ELF-1 (cell line): Measurements from ENCODE around the gene ZRANB3.
"Not testable (repeated sequence)": the region's sequence is repeated elsewhere in the genome, so short reads cannot be mapped to it uniquely, and the experiment has no call there.

Experiments used
- DNase-seq: peaks from one replicate; pipeline ENCODE4 v3.0.0-alpha.2; 2016; ENCODE audit warnings: low read depth, low spot score

Gene ZRANB3

DNA sequence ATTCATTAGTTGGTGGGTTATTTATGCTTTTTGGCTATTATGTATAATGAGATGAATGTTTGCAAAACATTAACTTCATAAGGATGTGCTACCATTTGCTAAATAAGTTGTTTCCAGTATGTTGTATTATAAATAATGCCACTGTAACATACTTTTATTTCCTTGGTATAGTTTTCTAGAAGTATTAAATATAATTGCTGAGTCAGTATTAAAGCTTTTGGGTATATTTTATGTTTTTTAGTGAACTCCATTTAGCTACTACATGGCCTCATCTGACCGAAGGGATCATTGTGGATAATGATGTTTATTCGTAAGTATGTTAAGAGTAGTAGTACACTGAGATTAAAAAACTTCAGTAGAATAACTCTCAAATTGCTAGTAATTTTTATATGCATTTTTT, 405.1 kb downstream of the ZRANB3 start:
- DNase-seq = no peak

DNA sequence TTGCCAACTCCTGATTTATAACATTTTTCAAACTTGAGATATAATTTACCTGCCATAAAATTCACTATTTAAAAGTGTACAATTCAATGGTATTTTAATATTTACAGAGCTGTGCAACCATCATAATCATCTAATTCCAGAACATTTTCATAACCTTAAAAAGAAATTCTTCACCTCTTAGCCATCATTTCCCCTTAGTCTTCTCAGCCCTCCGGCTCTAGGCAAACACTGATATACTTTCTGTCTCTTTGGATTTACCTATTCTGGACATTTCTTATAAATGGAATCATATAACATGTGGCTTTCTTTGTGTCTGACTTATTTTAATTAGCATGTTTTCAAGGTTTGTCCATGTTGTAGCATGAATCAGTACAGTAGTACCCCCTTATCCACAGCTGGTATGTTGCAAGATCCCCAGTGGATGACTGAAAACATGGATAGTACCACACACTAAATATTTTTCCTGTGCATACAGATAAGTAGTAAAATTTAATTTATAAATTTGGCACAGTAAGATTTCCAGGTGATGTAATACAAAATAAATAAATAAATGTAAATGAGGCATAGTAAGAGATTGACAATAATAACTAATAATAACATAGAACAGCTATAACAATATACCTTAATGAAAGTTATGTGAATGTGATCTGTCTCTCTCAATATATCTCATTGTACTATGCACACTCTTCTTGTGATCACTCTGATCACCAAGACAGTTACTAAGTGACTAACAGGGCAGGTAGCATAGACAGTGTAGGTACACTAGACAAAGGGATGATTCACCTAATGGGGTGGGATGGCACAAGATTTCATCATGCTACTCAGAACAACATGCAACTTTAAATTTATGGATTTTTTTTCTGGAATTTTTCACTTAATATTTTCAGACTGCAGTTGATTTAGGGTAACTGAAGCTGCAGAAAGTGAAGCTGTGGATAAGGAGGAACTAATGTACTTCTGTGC, 405.8 kb downstream of the ZRANB3 start:
- no peak for DNase-seq

DNA sequence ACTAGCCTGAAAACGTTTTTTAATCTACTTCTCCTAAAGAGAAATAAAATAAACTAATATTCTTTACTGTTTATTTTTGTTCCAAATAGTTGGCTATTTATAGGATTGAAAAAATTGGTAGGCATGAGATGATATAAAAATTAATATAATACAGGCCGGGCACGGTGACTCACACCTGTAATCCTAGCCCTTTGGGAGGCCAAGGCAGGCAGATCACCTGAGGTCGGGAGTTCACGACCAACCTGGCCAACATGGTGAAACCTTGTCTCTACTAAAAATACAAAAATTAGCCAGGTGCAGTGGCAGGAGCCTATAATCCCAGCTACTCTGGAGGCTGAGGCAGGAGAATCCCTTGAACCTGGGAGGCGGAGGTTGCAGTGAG, 409.4 kb downstream of the ZRANB3 start:
- not testable (repeated sequence) for DNase-seq

DNA sequence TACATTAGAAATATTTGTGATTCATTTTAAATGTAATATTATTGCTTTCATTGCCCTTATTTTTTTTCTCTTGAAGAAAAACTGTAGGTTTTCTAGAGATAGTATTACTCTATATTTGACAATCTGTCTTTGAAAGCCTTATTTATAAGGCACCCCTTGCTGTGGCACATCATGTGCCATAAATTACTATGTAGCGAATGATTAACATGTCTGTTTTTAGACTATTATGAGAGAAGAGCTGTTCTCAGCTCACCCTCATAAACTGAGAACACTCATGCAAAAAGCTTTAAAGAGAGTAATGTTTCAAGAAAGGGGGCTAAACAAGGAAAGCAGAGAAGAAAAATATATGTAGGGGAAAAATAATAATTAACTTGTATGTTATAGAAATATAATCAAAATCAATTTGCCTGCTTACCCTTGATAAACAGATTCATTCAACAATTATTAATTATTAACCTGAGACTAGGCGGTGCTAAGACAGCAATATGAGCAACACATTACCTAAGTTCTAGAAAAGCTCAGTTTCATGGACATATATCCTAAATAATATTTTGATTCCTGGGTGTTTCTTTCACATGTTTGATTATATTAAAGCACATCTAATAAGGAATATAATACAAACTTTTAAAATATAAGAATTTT, 409.9 kb downstream of the ZRANB3 start:
- DNase-seq = no peak

DNA sequence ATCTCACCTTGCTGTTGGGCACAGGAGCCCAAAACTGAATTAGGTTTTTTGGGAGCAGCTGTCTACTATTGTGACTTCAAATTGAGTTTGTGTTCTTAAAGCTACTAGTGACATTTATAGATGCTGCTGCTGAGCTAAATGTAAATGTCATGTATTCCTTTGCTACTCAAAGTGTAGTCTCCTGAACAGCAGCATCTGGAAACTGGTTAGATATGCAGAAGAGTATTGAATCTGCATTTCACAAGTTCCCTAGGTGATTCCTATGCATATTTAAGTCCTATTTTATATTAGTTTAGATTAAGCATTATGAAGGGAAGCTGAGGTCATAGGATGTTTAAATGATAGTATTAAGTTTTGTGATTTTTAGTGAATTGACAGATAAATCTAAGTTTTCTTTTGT, 411.4 kb downstream of the ZRANB3 start:
- no peak for DNase-seq

DNA sequence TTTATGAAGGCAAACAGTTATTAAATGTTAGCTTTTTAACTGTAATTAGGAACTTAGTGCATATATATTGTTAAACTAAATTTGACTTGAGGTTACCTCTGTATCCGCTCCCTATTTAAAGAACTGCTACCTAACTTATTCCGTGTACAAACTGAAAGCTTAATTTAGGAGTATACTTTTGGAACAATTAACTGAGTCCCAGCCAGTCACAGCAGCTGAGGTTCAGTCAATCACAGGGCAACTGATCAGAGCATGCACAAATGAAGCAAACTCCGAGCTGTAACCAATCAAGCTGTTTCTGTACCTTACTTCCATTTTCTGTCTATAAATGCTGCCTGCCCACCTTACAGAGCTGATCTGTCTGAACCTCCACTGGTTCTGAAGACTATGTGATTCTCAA, 417.7 kb downstream of the ZRANB3 start:
- DNase-seq = no peak

DNA sequence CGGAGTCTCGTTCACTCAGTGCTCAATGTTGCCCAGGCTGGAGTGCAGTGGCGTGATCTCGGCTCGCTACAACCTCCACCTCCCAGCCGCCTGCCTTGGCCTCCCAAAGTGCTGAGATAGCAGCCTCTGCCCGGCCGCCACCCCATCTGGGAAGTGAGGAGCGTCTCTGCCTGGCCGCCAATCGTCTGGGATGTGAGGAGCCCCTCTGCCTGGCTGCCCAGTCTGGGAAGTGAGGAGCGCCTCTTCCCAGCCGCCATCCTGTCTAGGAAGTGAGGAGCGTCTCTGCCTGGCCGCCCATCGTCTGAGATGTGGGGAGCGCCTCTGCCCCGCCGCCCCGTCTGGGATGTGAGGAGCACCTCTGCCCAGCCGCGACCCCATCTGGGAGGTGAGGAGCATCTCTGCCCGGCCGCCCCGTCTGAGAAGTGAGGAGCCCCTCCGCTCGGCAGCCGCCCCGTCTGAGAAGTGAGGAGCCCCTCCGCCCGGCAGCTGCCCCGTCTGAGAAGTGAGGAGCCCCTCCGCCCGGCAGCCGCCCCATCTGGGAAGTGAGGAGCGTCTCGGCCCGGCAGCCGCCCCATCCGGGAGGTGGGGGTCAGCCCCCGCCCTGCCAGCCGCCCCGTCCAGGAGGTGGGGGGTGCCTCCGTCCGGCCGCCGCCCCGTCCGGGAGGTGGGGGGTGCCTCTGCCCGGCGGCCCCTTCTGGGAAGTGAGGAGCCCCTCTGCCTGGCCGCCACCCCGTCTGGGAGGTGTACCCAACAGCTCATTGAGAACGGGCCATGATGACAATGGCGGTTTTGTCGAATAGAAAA, 425.3 kb downstream of the ZRANB3 start:
- not testable (repeated sequence) for DNase-seq

DNA sequence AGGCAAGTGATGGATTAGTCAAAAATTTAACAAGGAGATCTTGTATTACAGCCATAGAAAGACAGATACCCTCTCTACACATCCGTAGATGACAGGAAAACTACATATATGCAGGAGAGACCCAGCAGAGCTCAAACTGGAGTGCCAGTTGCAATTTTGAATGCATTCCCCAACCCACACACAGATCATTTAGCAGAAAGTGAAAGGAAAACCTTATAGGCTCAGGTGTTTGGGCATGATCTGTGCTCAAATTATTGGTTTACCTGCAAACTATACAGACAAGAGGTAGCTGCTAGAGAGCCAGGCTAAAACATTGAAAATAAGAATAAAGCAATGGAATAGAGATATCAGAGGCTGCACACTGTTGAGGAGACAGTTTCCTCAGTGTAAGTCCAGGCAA, 427.2 kb downstream of the ZRANB3 start:
- DNase-seq = no peak

DNA sequence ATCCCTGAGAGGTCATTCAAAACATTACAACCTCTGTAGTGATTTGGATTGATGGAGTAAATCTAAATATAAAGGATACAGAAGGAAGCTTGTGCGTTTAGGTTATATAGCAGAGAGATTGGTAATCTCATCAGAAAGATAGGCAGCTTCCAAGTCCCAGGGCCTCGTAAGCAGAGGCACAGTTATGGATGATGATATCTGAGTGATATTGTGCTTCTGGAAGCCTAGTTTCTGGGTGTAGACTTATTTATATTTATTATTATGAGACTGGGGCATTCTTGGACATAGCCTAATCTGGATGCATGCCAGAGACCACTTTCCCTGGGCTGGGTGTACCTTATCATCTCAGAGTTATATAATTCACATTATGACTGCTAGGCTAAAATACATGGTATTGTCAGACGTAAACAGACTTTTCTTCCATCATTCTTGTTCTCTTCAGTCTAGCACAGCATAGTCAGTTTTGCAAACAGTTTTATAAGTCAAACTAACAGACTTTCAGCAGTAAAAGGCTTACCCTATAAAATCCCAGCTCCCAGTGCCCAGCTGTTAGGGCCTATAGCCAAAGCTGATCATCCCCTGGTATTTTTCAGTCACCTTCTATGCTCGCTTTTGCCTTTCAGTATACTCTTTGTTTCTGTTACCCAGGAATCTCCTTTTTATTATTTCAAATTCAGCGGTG, 431.1 kb downstream of the ZRANB3 start:
- DNase-seq = no peak

DNA sequence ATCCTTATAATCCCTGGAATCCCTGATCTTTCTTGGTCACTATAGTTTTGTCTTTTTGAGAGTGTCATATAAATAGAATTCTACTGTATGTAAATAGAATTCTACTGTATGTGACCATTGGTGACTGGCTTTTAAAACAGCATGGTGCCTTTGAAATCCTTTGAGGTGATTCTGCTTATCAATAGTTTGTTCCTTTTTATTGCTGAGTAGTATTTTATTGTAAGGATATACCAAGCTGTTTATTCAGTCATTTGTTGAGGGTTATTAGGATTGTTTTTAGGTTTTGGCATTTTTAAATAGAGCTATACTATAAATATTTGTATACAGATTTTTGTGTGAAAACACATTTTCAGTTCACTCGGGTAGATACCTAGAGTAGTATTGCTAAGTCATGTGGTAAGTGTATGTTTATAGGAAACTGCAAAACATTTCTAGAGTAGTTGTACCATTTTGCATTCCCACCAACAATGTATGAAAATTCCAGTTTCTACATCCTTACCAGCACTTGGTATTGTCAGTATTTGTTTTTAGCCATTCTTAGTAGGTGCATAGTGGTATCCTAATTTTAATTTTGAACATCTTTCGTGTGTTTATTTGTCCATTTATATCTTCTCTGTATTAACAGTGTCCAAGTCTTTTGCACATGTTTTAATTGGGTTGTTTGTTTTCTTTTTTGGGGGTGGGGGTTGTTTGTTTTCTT, 433.3 kb downstream of the ZRANB3 start:
- no peak for DNase-seq

DNA sequence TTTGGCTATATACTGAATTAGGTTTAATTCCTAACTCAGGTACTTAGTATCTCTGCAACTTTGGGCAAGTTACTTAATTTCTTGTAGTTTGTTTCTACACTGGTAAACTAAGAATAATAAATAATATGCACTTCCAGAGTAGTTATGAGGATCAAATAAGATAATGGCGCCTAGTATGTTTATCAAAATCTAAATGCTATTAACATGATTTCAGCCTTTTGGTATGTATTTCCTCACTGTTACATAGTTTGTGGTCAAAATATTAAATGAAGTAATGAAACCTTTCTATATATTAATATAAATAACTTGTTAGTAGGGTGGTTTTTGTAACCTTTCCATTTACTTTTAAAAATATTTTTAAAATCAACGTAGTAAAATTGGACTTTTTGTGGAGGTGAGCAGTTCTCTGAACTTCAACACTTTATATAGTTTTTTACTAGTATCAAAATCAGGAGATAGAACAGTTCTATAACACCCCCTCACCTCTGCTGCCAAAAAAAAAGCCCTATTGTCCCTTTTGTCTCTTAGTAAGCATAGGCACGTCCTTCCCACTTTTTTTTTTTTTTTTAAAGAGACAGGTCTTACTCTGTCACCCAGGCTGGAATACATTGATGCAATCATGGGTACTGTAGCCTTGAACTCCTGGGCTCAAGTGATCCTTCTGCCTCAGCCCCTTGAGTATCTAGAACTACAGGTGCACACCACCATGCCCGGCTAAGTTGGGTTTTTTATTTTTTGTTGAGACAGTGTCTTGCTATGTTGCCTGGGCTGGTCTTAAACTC, 434.2 kb downstream of the ZRANB3 start:
- DNase-seq = no peak

DNA sequence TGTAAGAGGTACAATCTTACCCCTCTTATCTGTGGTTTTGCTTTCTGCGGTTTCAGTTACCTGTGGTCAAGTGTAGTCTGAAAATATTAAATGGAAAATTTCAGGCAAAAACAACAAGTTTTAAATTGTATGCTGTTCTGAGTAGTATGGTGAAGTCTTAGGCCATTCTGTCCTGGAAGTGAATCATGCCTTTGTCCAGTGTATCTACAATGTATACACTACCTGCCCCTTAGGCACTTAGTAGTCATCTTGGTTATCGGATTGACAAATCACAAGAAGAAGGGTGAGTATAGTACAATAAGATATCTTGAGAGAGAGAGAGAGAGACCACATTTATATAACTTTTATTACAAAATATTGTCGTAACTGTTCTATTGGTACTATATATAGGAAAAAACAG, 435.4 kb downstream of the ZRANB3 start:
- DNase-seq = no peak

DNA sequence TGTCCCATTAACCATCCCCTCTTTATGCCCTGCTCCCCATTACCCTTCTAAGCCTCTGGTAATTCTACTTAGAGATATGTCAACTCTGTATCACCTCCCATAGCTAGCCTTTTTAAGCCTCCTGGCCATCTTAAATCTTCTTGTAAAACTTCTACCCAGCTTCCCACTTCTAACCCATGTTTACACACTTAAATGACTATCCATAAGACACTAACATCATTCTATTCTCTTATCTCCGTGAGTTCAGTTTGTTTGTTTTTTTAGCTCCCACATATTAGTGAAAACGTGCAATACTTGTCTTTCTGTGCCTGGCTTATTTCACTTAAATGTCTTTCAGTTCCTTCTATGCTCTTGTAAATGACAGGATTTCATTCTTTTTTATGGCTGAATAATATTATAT, 436.5 kb downstream of the ZRANB3 start:
- DNase-seq = no peak

DNA sequence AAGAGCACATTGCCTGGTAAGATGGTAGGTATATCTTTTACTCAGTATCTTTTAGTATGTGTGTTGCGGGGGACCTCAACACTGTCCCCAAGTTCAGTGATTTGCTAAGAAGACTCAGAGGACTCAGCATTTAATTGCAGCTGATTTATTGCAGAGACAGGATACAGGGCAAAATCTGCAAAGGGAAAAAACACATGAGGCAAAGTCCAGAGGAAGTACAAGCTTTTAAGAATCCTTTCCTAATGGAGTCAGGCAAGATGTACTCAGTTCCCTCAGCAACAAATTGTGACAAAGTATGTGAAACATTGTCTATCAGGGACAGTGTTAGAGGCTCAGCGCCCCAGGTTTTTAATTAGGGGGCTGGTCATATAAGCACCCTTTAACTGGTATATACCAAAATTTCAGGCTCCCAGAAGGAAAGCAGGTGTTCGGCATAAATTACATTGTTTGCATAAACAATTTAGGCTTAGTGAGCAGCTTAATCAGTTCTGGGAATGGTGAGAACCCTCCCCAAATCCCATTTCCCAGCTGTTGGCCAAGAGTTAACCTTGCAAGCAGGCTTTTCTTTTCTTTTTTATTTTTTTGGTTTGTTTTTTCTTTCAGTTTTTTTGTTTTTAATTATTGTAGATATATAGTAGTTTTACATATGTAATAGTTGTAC, 437.2 kb downstream of the ZRANB3 start:
- DNase-seq = no peak

DNA sequence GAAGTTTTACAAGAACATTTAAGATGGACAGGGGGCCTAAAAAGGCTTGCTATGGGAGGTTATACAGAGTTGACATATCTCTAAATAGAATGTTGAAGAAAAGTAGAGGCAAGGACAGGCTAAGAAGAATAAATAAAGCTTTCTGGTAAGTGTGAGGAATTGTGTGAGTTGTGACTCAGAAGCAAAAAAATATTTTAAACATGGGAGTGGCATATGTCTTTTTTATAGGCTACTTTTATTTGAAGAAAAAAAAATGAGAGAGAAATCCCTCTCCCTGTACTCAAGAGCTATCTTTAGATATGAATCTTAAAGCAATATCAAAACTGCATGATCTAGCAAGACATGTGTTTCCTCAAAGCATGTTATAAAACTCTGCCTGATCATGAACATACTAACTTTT, 437.8 kb downstream of the ZRANB3 start:
- no peak for DNase-seq

DNA sequence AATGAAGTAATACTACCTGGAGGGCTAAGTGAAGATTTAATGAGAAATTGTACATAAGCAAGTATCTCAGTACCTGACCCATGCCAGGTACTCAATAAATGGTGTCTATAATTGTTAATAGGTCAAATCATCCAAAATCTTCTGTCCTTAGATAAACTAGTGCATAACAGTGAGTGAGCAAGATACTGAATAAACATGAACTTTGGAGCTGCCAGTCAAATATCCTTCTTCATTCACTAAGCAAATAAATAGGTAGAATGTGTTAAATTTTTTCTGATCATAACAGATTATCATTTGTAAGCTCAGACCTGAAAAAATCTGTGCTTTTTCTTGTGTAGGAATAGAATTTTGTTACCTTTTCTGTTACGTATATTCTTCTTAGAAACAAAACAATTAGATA, 439.3 kb downstream of the ZRANB3 start:
- no peak for DNase-seq

DNA sequence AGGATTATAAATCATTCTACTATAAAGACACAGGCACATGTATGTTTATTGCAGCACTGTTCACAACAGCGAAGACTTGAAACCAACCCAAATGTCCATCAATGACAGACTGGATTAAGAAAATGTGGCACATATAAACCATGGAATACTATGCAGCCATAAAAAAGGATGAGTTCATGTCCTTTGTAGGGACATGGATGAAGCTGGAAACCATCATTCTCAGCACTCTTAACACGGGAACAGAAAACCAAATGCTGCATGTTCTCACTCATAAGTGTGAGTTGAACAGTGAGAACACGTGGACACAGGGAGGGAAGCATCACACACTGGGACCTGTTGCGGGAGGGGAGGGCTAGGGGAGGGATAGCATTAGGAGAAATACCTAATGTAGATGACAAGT, 441.4 kb downstream of the ZRANB3 start:
- DNase-seq = not testable (repeated sequence)
